Liver (tissue), 9 donors: Measurements from ENCODE around the gene CD33. TPM values are rescaled to one million over a fixed set of nuclear protein-coding genes. Genes with fewer than 3 reads are reported as not detected.
"Not testable (repeated sequence)": the region's sequence is repeated elsewhere in the genome, so short reads cannot be mapped to it uniquely, and the experiment has no call there.

Experiments used
- DNase-seq: peaks from one replicate; pipeline ENCODE4 v3.0.0-alpha.2; 2017; ENCODE audit warnings: low spot score
- H3K27ac ChIP-seq, 2 donors: one replicate each; pipeline ENCODE4 v1.7.0; 2013; ENCODE audit warnings: inconsistent platforms in 2 of 2, low read length in 2 of 2, control low read depth in 1 of 2, low read depth in 1 of 2, mild to moderate bottlenecking in 1 of 2
- H3K27me3 ChIP-seq, 4 donors: one replicate each; pipeline versions ENCODE4 v1.6.1 to v1.7.0; 2013; ENCODE audit warnings: low read length in 3 of 4, inconsistent platforms in 1 of 4, mild to moderate bottlenecking in 1 of 4, moderate library complexity in 1 of 4; ENCODE audit not compliant: control insufficient read depth in 4 of 4, insufficient read depth in 4 of 4
- H3K36me3 ChIP-seq, 4 donors: one replicate each; pipeline versions ENCODE4 v1.6.1 to v1.7.0; 2013; ENCODE audit warnings: low read length in 3 of 4, mild to moderate bottlenecking in 3 of 4, low read depth in 1 of 4, moderate library complexity in 1 of 4; ENCODE audit not compliant: control insufficient read depth in 4 of 4, insufficient read depth in 3 of 4
- H3K4me1 ChIP-seq, 4 donors: one replicate each; pipeline versions ENCODE4 v1.6.1 to v1.7.0; 2013; ENCODE audit warnings: low read length in 3 of 4, mild to moderate bottlenecking in 3 of 4, moderate library complexity in 1 of 4; ENCODE audit not compliant: control insufficient read depth in 4 of 4, insufficient read depth in 4 of 4
- H3K4me3 ChIP-seq, 3 donors: one replicate each; pipeline versions ENCODE4 v1.6.1 to v1.7.0; 2013; ENCODE audit warnings: low read length in 3 of 3, control low read depth in 1 of 3, low read depth in 1 of 3, mild to moderate bottlenecking in 1 of 3
- H3K9ac ChIP-seq, 2 donors: one replicate each; pipeline ENCODE4 v1.7.0; 2013; ENCODE audit warnings: low read length in 2 of 2, mild to moderate bottlenecking in 2 of 2, moderate library complexity in 2 of 2, control low read depth in 1 of 2, low read depth in 1 of 2
- H3K9me3 ChIP-seq, 4 donors: one replicate each; pipeline versions ENCODE4 v1.6.1 to v1.7.0; 2013; ENCODE audit warnings: low read length in 3 of 4; ENCODE audit not compliant: control insufficient read depth in 4 of 4
- EGR1 ChIP-seq, 2 donors: IDR thresholded peaks; 2 replicates each; pipeline ENCODE4 v1.6.1; 2016 to 2018; ENCODE audit warnings: antibody characterized with exemption in 2 of 2, low read depth in 2 of 2
- NR2F2 ChIP-seq: IDR thresholded peaks from 2 replicates; pipeline ENCODE4 v1.6.1; 2016; ENCODE audit warnings: antibody characterized with exemption
- RAD21 ChIP-seq, 2 donors: IDR thresholded peaks; 2 replicates each; pipeline ENCODE4 v1.6.1; 2016; ENCODE audit warnings: antibody characterized with exemption in 2 of 2, mild to moderate bottlenecking in 2 of 2
- YY1 ChIP-seq: IDR thresholded peaks from 2 replicates; pipeline ENCODE4 v1.6.1; 2016; ENCODE audit warnings: antibody characterized with exemption, mild to moderate bottlenecking
- WGBS: extraction: QIAGEN DNeasy Blood & Tissue Kit; methylation state at CpG from one replicate; pipeline ENCODE4 v1.1.7; 2013; 5-methylcytosine and 5-hydroxymethylcytosine counted together
- polyA plus RNA-seq, 2 donors: library from polyadenylated mRNA; stranded (reverse) in 1 of 2; unstranded in 1 of 2; fragments of 200-250 nt in 1 of 2; fragments of >200 nt in 1 of 2; fragmentation: Nextera tagmentation in 1 of 2; extraction: Ambion mirVana in 1 of 2; gene quantifications; one replicate each; pipeline versions ENCODE4 v1.2.1 to v1.2.3, GENCODE V29; 2013 to 2015
- total RNA-seq, 2 donors: library from RNA; depleted of rRNA; stranded (reverse); fragments of >200 nt; gene quantifications; one replicate each; pipeline ENCODE4 v1.2.3, GENCODE V29; 2014
- TF ChIP-seq, protein P1 (sequence below): IDR thresholded peaks from 2 replicates; pipeline ENCODE4 v1.6.1; 2016; ENCODE audit warnings: antibody characterized with exemption
- TF ChIP-seq, protein P2 (sequence below): IDR thresholded peaks from 2 replicates; pipeline ENCODE4 v1.6.1; 2016; ENCODE audit warnings: antibody characterized with exemption
- TF ChIP-seq, protein P3 (sequence below): IDR thresholded peaks from 2 replicates; pipeline ENCODE4 v1.6.1; 2016; ENCODE audit warnings: antibody characterized with exemption
- TF ChIP-seq, protein P4 (sequence below): IDR thresholded peaks from 2 replicates; pipeline ENCODE4 v1.6.1; 2016; ENCODE audit warnings: antibody characterized with exemption, mild to moderate bottlenecking
- donor health status: healthy.
- donor health status: healthy.
- donor health status: healthy.
- donor health status: healthy.
- donor health status: healthy.

Gene CD33
- total RNA-seq: 1 to 10 TPM; 2.8 to 4.8 TPM
- polyA plus RNA-seq: 1 to 10 TPM; 1.3 to 5.1 TPM

DNA sequence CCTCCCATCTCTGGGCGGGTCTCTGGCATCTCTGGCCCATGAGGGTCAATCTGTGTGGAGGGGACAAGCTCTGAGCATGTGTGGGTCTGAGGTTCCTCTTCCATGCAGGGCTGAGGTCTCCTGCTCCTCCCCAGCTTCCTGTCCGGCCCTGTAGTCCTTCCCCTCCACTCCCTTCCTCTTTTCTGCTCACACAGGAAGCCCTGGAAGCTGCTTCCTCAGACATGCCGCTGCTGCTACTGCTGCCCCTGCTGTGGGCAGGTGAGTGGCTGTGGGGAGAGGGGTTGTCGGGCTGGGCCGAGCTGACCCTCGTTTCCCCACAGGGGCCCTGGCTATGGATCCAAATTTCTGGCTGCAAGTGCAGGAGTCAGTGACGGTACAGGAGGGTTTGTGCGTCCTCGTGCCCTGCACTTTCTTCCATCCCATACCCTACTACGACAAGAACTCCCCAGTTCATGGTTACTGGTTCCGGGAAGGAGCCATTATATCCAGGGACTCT, at the start of gene CD33:
Gene CD33 (plus strand): TSS at position 183 of the 496 bp plus-strand sequence. CDS start 39 bp downstream, at position 222.
- DNase-seq, H3K27me3 ChIP-seq, H3K9ac ChIP-seq, H3K4me1 ChIP-seq, H3K27ac ChIP-seq, H3K36me3 ChIP-seq, H3K9me3 ChIP-seq: not testable (repeated sequence)
- H3K4me3 ChIP-seq: peak within 1 kb of the TSS in 2 of 3 donors; percentile 4 to 13
- TF ChIP-seq, protein P1, sequence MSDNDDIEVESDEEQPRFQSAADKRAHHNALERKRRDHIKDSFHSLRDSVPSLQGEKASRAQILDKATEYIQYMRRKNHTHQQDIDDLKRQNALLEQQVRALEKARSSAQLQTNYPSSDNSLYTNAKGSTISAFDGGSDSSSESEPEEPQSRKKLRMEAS: peak; percentile 57
- peak in 1 of 2 donors; percentile 24 for TF ChIP-seq EGR1 (IDR thresholded peaks at IDR 0.05; ENCODE audit: low read depth in 2 of 2)
- 56% methylated on average over 11 of the region's 11 CpGs for WGBS

DNA sequence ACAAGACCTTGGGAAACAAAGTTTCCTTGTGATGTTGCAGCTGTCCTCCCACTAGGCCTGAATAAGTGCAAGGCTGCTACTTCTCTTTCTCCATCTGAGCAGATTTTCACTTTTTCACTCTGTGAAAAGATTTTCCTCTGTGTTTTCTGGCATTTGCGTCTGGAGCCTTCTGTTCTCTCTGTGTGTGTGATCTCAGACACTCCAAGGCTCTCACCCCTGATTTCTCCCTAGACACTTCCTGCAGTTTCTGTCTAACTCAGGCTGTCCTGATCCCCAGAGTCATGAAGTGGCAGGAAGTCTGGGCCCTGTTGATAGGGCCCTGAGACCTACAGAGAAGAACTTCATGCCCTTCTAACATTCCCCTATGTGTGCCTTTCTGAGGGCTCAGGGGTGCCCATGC, 45.6 kb upstream of the CD33 start:
- 36% methylated on average over 1 of the region's 1 CpG for WGBS
- H3K4me1 ChIP-seq: no peaks in the 10 kb centered on the region
- H3K27ac ChIP-seq: no peak overlapping the region
- no peak overlapping the region for H3K9ac ChIP-seq
- H3K4me3 ChIP-seq: no peak overlapping the region
- peaks cover 0 to 2% (median 0%) of the 10 kb centered on the region in 4 donors for H3K9me3 ChIP-seq
- TF ChIP-seq YY1: no peak
- TF ChIP-seq NR2F2: no peak
- no peaks in the 10 kb centered on the region for H3K36me3 ChIP-seq
- peaks cover 0 to 4% (median 1%) of the 10 kb centered on the region in 4 donors for H3K27me3 ChIP-seq
- no peak for DNase-seq

DNA sequence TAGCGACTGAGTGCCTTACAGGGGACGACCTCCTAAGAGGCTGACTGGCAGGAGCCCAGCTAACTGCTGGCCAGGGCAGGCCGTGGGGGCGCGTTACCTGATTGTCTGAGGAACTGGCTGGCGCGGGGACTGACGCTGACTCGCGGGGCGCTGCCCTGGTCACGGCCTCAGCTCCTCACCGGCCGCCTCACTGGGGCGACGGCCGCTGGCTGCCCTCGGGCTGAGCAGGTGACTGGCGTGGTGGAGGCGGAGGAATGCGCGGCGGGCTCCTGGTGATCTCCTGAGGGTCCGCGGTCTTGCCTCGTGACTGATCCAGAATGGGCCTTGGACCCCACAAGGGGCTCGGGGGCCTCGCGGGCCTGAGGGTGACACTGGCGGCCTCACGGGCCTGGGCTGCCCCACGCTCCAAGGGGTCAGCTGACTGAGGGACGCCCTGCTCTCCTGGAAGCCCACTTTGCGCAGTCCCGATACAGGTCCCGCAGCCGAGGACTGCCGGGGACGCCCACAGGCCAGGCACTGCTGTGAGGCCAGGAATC, 43.4 kb upstream of the CD33 start:
- H3K9me3 ChIP-seq: peaks cover 0 to 2% (median 0%) of the 10 kb centered on the region in 4 donors
- H3K4me1 ChIP-seq: no peaks in the 10 kb centered on the region
- no peak overlapping the region for H3K9ac ChIP-seq
- TF ChIP-seq, protein P2, sequence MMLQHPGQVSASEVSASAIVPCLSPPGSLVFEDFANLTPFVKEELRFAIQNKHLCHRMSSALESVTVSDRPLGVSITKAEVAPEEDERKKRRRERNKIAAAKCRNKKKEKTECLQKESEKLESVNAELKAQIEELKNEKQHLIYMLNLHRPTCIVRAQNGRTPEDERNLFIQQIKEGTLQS: no peak
- TF ChIP-seq, protein P3, sequence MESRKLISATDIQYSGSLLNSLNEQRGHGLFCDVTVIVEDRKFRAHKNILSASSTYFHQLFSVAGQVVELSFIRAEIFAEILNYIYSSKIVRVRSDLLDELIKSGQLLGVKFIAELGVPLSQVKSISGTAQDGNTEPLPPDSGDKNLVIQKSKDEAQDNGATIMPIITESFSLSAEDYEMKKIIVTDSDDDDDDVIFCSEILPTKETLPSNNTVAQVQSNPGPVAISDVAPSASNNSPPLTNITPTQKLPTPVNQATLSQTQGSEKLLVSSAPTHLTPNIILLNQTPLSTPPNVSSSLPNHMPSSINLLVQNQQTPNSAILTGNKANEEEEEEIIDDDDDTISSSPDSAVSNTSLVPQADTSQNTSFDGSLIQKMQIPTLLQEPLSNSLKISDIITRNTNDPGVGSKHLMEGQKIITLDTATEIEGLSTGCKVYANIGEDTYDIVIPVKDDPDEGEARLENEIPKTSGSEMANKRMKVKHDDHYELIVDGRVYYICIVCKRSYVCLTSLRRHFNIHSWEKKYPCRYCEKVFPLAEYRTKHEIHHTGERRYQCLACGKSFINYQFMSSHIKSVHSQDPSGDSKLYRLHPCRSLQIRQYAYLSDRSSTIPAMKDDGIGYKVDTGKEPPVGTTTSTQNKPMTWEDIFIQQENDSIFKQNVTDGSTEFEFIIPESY: no peak
- TF ChIP-seq, protein P1: no peak
- no peak for TF ChIP-seq RAD21 (IDR thresholded peaks at IDR 0.05)
- TF ChIP-seq, protein P4, sequence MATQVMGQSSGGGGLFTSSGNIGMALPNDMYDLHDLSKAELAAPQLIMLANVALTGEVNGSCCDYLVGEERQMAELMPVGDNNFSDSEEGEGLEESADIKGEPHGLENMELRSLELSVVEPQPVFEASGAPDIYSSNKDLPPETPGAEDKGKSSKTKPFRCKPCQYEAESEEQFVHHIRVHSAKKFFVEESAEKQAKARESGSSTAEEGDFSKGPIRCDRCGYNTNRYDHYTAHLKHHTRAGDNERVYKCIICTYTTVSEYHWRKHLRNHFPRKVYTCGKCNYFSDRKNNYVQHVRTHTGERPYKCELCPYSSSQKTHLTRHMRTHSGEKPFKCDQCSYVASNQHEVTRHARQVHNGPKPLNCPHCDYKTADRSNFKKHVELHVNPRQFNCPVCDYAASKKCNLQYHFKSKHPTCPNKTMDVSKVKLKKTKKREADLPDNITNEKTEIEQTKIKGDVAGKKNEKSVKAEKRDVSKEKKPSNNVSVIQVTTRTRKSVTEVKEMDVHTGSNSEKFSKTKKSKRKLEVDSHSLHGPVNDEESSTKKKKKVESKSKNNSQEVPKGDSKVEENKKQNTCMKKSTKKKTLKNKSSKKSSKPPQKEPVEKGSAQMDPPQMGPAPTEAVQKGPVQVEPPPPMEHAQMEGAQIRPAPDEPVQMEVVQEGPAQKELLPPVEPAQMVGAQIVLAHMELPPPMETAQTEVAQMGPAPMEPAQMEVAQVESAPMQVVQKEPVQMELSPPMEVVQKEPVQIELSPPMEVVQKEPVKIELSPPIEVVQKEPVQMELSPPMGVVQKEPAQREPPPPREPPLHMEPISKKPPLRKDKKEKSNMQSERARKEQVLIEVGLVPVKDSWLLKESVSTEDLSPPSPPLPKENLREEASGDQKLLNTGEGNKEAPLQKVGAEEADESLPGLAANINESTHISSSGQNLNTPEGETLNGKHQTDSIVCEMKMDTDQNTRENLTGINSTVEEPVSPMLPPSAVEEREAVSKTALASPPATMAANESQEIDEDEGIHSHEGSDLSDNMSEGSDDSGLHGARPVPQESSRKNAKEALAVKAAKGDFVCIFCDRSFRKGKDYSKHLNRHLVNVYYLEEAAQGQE: no peak
- H3K27ac ChIP-seq: no peak overlapping the region
- WGBS: 90% methylated on average over 39 of the region's 39 CpGs
- DNase-seq: no peak
- peaks cover 0 to 4% (median 1%) of the 10 kb centered on the region in 4 donors for H3K27me3 ChIP-seq
- H3K4me3 ChIP-seq: no peak overlapping the region
- no peaks in the 10 kb centered on the region for H3K36me3 ChIP-seq
